Islet precursor cell (in vitro differentiated cells): ENCODE measurements around the gene VWA7.
"Not testable (repeated sequence)": the region's sequence is repeated elsewhere in the genome, so short reads cannot be mapped to it uniquely, and the experiment has no call there.

Experiments
- DNase-seq: peaks from one replicate; pipeline ENCODE4 v3.0.0-alpha.2; 2018

The VWA7 gene

DNA sequence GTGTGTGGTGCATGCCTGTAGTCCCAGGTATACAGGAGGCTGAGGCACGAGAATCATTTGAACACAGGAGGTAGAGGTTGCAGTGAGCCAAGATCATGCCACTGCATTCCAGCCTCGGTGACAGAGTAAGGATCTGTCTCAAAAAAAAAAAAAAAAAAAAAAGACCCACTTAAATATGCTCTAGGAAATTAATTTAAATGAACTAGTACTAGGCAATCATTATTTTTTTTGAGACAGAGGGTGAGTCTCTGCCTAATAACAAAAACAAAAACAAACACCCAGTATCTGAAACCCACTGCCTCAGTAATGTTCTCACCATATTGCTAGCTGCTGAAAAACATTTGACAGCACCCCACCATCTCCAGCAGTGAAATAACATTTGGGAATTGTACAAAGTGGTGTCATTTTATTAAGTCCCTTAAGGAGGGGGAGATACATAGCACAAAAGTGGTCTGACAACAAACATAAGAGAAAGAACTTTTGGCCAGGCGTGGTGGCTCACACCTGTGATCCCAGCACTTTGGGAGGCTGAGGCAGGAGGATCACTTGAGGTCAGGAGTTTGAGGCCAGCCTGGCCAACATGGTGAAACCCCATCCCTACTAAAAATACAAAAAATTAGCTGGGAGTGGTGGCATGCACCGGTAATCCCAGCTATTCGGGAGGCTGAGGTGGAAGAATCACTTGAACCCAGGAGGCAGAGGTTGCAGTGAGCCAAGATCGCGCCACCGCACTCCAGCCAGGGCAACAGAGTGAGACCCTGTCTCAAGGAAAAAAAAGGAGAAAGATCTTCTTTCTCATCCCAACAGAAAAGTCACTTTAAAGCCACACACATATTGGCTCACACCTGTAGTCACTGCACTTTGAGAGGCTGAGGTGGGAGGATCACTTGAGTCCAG lies 24.2 kb upstream of the VWA7 start:
- not testable (repeated sequence) for DNase-seq

DNA sequence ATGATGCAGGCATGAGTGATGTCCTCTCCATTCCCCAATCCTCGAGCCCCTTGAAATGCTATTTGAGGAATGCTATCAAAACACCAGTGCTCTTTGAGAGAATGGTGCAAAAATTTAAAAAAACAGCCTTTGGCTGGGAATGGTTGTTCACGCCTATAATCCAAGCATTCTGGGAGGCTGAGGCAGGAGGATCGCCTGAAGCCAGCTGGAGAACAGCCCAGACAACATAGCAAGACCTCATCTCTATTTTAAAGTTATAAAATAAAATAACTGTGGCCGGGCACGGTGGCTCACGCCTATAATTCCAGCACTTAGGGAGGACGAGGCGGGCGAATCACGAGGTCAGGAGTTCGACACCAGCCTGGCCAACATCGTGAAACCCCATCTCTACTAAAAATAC lies 22.7 kb upstream of the VWA7 start:
- no peak for DNase-seq

DNA sequence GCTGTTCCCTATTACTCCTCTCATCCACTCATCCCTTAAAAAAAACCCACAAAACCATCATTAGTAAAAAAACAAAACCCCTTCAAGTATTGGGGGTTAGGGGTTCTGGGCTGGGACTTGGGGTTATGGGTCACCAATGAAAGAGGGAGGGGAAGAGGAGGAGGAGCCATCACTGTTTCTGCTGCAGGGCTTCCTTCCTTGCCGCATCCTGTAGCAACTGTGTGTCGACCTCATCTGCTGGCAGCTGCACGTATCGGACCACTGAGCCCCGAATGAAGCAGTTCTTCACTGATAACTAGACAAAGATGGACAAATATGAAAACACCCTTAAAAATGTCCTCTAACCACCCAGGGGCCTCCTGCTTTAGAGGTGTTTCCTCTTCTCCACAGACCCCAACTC lies 20.5 kb upstream of the VWA7 start:
- DNase-seq = no peak

DNA sequence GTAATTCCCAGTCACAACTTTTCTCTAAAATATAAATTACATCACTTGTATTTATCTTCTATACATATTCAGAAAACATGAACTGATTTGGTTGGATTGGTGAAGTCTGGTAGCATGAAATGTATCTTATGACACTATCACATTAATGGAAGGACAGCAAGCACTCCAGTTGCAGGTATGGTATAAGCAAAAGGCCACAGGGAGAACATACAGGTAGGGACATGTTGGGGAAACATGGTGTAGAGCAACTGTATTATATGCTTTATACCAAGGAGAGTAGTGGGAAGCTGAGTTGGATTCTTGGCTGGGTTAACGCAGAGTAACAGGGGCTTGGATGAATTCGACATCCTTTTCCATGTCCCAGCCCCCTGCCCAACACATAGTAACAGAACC lies 19.9 kb upstream of the VWA7 start:
- no peak for DNase-seq

DNA sequence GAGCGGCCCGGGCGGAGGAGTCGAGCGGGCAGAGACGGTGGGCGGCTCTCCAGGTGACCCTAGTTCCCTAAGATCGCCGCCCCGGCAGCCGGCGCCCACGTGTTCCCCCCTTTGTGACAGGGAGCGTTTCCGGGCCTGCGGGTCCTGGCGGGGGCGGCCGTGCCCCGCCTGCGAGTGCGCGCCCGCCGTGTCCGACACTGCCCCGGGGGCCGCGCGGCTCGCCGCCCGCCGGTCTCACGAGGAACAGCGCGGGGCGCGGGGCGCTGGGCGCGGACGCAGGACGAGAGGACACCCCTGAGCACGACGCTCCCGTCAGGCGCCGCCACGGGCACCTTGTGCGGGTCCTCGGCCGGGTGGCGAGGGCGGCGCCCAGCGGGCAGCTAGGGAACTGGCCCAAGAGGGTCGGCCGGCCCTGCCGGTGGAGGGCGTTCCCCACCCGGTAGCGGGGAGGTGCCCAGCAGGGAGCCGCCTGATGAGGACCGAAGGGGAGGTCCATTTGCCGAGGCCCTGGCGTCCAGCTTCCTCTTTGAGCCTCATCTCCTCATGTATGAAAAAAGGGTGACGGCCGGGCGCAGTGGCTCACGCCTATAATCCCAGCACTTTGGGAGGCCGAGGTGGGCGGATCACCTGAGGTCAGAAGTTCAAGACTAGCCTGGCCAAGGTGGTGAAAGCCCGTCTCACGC lies 18.6 kb upstream of the VWA7 start, which contains the start of gene VARS1:
Gene VARS1 (minus strand): TSS at position 137 of the 683 bp plus-strand sequence. CDS start 535 bp downstream, outside the sequence.
- peak; percentile 97 for DNase-seq

DNA sequence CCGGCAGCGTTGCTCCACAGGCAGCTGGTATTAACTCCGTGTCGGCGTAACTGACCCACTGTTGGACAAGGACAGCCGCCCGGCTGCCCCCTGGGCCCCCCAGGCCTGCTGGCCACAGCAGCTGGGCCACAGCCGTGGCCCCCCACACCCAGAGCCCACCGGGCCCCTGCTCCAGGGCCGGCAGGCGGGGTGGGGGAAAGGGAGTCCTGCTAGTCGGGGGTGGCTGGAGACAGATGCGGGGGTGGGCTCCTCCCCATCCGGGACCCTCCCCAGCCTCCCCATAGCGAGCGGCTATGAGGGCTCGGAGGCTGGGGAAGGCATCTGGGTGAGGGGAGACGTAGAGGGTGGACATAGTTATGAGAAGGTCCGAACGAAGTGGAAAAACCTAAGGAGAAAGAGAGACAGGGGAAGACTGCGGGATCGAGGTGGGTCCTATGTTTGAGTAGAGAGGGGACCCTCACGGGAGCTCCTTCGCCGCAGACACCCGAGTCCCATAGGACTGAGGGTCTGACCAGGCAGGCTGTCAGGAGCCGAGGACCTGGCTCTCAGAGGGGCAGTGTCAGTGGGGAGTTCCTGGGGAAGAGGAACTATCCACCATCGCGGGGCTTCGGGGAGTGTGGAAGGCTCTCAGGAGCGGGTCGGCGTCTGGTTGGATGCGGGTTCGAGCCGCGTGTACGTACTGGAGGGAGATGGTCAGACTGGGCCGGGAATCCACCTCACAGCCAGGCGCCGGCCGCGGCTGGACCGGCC lies 17.9 kb upstream of the VWA7 start:
- DNase-seq = no peak

DNA sequence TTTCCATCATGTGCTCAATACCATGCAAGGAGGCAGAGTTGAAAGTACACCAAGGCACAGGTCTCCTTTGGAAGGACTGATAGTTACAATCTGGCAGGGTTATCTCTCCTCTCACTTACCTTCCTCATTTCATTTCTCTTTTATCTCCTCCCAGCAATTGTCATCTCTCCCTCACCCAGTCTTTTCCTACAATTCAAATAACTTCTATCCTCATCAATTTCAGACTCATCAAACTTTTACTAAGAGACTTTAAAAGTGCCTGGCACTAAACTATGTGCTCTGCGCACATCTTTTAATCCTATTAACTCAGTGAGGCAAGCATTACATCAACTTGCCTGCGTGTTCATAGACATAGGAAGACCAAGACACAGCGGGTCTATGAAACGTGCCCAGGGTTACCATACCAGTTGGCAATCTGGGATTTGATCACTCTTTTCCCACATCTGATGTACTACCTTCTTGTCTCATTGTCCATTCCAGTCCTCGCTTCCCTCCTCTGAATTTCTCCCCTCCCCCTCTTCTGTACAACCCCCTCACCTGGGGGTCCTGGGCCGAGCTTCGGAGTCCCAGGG lies 17.3 kb upstream of the VWA7 start:
- DNase-seq = peak; percentile 57

DNA sequence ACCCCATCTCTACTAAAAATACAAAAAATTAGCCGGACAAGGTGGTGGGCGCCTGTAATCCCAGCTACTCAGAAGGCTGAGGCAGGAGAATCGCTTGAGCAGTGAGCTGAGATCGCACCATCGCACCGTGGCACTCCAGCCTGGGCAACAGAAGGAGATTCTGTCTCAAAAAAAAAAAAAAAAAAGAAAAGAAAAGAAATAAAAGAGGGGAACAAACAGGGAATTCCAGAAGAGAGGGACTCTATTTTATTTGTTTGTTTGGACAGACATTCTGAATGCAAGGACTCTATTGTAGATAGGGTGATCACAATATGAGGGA lies 16.8 kb upstream of the VWA7 start:
- DNase-seq = not testable (repeated sequence)

DNA sequence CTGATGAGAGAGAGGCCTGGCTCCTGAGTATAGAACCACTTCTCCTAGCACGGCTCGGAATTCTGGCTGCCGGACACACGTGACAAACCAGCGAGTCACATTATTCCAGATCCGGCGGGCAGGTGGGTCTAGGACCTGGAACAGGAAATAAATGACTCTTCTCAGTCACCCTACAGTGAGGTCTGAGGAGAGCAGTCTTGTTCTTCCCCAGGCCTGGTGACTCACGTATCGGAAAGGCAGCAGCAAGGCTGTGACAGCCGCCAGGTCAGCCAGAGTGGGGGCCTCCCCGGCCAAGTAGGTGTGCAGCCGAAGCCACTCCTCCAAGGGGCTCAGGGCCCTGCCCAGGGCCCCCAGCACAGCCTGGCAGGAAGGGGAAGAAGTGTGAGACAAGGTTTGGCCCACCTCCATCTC lies 15.6 kb upstream of the VWA7 start:
- peak; percentile 83 for DNase-seq

DNA sequence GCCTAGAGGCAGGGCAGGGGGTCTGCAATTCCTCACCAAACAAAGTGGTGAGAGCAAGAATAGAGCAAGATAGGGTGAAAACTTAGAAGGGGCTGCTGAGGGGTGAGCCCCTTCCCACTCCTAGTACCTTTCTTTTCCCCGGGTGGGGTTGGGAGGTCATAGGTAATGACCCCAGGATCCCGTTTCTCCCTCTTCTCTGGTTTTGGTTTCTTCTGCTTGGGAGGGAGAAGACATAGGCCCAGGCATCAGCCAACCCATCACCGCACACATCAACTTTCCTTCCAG lies 14.9 kb upstream of the VWA7 start:
- no peak for DNase-seq

DNA sequence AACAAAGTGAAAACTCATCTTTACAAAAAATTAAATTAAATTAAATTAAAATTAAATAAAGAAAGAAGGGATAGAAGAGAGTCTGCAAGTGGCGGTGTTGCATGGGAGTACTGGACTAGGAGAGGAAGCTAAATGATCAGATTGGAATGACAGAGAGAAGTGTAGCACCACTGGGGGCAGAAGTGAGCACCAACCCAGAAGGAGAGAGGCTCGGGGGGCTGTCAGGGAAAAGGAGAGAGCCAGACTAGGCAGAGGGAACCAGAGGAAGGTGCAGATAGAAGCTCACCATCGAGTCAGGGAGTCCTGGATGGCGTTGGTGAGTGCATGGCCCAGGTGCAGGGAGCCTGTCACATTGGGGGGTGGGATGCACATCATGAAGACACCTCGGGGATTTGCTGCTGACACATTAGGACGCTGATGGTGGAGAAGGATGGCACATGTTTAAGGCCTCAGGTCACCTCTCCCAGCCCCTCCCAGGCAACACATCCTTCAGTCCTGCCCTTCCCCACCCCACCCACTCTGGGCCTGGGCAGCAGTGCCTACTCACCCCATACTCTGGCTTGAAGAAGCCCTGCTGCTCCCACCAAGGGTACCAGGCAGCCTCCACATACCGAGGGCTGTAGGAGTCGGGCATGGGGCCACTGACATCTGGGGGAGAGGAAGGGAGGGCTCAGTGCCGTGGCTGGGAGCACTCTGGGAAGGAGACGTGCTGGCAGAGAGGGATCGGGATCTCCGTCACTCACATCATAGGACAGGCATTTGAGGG lies 14.4 kb upstream of the VWA7 start:
- peak; percentile 82 for DNase-seq

DNA sequence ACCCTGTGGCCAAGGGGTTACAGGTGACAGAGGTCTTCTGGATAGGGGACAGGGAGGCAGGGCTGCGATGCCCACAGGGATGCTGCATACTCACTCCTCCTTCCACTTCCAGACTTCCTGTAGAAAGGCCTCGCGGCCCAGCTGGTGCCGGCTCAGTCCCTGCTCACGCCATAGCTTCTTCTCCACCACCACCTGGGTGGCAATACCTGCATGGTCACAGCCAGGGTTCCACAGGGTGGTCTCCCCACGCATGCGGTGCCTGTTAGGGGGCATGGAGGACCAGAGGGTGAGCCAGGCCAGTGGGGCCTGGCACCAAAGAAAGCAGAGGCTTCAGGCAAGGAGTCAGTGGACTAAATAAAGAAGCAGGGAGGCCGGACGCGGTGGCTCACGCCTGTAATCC lies 8.3 kb upstream of the VWA7 start:
- no peak for DNase-seq

DNA sequence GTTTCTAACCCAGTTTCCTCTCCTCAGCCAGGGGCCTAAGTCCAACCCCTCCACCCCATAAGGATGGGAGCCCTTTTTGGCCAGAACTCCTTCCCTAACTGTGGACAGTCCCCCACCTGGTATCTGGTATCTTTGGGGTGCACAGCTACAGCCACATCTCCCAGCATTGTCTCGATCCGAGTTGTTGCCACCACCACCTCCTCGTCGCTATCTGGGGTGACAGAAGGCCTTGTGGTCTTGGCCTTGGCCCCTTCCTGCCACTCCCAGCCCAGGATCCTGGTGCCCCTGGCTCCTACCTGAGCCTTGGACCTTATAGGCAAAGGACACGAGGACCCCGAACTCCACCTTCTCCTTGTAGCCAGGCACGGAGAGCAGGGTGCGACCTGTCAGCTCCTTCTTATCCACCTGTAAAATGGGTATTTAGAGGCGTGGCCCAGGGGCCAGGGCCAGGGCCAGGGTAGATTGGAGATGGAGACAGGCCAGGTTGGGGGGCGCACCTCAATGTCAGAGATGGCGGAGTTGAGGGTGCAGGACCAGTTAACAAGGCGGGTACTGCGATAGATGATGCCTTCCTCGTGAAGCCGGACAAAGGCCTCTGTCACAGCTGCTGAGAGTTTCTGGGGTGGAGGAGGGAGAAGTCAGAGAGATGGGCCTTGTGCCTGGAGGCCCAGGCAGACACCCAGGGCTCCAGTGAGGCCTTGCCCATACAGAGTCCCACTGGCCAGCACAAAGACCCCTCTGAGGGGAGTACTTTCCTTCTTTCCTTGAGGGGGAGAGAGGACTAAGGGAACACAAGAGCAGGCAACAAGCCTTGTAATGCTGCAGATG lies 7.2 kb upstream of the VWA7 start:
- DNase-seq = no peak

DNA sequence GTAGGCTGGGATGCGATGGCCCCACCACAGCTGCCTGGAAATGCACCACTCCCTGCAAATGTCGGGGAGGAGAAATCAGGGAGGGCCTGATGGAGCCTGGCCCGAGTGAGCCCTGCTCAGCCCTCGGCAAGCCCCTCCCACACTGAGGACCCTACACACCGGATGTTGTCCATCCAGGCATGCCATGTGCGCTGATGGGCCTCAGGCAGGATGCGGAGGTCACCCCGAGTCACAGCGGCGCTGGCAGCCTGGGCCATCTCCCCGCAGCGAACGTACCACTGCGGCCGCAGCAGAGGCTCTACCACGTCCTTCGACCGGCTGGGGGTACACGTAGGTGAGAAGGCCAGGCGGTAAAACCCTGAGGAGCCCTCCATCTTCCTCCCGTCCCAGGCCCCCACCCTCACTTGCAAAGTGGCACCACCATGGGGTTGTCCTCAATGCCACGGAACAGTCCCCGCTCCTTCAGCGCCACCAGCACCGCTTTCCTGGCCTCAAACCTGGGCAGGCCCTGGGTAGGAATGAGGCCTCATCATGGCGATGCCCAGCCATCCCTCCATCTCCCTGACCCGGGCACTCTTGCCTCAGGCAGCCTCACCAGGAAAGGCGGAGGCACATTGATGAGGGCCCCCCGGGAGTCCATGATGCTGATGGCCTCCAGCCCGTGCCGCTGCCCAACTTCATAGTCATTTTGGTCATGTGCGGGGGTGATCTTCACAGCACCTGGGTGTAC lies 5.2 kb upstream of the VWA7 start:
- peak; percentile 47 for DNase-seq

DNA sequence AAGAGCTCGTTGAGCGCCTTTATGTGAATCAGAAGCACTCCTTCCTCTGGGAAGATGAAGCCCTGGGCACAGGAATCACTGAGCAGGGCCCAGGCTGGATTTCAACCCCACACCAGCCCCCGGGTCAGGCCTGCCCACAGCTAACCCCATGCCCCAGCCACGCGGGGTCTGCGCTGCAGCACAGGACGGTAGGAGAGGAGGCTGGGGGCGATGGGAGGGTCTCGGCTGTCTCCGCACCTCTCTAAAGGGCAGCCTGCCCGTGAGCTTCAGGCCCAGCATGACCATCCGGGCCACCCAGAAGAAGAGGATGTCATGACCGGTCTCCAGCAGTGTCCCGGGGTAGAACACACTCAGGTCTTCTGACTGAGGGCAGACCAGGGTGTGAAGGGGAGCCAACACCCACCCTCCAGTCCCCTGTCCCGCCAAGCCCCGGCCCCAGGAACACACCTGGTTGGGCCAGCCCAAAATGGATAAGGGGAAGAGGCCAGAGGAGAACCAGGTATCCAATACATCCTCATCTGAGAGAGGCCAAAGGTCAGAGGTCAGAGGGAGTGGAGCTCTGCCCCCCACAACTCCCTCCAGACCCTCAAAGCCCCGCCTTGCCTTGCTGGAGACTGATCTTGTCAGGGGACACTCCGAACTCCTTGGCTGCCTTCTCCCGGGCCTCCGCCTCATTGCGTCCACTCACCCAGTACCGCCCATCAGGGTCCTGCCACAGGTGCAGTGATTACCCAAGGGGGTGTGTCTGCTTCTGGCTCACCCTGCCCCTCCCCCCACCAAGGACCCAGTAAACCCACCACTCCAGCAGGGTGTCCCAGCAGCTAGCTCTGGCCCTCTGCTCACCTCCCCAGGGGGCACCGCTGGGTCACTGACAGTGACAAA lies 4.4 kb upstream of the VWA7 start:
- no peak for DNase-seq

DNA sequence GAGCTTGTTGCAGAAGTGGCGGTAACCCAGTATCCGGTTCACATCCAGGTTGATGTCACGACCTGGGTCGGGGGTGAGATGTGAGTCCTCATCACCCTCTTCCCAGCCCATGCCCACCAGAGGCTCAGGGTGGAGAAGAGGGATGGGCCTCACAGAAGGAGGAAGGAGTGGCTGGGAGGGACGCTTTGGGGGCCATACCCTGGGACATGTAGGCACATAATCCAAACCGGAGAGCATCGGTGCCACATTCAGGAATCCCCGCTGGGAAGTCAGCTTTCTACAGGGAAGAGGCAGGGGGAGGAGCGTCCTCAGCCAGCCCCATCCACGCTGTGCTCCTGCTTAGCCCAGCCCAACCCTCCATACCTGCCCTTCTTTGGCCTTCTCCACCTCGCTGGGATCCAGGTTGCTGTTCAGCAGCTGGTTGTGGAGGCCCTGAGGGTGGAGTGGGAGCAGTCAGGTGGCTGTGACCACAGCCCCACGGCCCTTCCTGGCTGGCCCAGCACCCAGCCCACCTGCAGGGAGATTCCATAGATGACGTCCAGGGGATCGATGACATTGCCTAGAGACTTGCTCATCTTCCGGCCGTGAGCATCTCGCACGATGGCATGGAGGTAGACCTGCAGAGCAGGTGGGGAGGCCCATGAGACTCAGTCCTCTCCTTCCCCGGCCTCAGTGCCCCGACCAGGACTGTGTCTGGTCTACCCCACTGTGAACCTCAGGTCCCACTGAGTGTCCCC lies 3.5 kb upstream of the VWA7 start:
- DNase-seq = no peak

DNA sequence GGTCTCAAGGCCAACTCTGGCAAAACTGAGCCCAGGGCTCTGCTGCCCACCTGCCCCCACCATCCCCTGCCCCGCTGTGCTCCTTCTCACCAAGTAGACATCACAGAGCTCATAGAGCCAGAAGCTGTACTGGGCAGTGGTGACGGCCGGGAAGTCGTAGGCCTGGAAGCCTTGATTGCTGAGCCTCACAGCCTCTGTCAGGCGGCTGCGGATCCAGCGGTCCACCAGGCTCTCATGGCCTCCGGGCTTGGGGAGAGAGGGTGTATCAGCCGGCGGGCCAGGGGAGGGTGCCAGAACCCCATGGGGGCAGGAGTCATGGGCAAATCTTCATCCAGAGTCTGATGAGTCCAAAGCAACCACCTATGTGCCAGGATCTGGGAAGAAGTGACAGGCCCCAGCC lies 2.8 kb upstream of the VWA7 start:
- no peak for DNase-seq

DNA sequence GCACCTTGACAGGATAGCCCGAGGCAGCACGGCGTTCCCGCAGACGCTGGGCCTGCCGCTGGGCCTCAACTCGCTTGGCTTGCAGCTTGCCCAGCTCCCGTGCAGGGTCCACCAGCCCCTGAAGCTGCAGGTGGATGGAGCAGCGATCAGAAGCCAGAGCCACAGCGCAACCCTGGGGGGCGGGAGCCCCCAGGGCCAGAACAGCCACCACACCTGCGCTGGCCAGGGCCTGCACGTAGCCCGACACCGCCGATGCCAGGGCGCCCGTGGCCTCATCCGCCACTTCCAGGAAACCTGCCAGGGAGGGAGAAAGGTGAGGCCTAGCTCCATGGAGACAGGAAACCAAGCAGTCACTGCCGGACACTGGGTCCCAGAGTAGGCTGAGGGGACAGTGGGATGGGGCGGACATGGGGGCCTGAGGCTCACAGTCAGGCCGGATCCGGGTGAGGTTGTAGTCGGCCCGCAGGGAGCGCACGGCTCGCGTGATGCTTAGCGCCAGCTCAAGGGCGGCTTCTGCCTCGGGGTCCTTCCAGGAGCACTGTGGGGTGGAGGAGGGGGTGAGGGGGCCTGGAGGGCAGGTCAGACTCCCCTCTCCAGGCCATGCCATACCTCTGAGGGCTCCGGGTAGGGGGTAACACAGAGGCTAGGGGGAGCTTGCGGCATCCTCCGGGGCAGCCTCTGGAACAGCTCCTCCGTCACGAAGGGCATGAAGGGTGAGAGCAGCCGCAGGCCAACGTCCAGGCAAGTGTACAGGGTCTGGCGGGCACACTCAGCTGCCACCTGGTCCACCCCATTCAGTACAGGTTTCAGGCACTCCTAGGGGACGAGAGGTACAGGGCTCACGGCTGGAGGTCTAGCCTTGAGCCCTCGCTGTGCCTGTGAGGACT lies 2.1 kb upstream of the VWA7 start:
- DNase-seq = no peak
